Adrenal gland (tissue), 5 donors: ENCODE measurements around the gene PCDHGC5.

Source experiments
- CTCF ChIP-seq, 6 experiments: fragments of 450-650 bp in 4 of 6; fragments of 200-600 bp in 2 of 6; sonication (generic) in 1 of 6; IDR thresholded peaks; 1 replicate in 5 of 6; 2 replicates in 1 of 6; pipeline versions ENCODE4 v1.5.1 to v1.8.0; 2016 to 2021; ENCODE audit warnings: antibody characterized with exemption in 6 of 6, mild to moderate bottlenecking in 2 of 6, moderate library complexity in 1 of 6
- POLR2A ChIP-seq, 2 donors: fragments of 450-650 bp; IDR thresholded peaks; one replicate each; pipeline ENCODE4 v1.6.1; 2017; ENCODE audit warnings: antibody characterized with exemption in 2 of 2, mild to moderate bottlenecking in 2 of 2, moderate library complexity in 1 of 2
- donor health status: DM: no; HTN: no; CAD: no.

GRCh38 chr5:141510850-141511601 lies 22.1 kb downstream of the PCDHGC5 start:
- TF ChIP-seq POLR2A (IDR thresholded peaks at IDR 0.05), result no peak
- no peak for TF ChIP-seq CTCF (IDR thresholded peaks at IDR 0.05)
